Neural cell (in vitro differentiated cells): ENCODE results near the gene VWA1. TPM values are rescaled to one million over a fixed set of nuclear protein-coding genes. Genes with fewer than 3 reads are reported as not detected.

Experiments
- H2AFZ ChIP-seq: fragments of 200-600, 300-800 bp; sonication (generic), shearing (Covaris generic); 2 replicates; pipeline ENCODE4 v1.6.0; 2014; ENCODE audit warnings: low read depth, mild to moderate bottlenecking, antibody characterized with exemption, low read length, moderate library complexity
- H3F3A ChIP-seq: fragments of 200-600 bp; shearing (Covaris generic); 2 replicates; pipeline ENCODE4 v1.6.1; 2016; ENCODE audit warnings: mild to moderate bottlenecking, moderate library complexity, mixed read lengths, antibody characterized with exemption, low read length; ENCODE audit not compliant: insufficient read depth, poor library complexity, severe bottlenecking
- H3K27ac ChIP-seq: fragments of 200-600, 300-800 bp; sonication (generic), shearing (Covaris generic); 2 replicates; pipeline ENCODE4 v1.5.1; 2014; ENCODE audit warnings: mild to moderate bottlenecking, low read length, moderate library complexity
- H3K27me3 ChIP-seq: fragments of 300-800, 200-600 bp; sonication (generic), shearing (Covaris generic); 2 replicates; pipeline ENCODE4 v1.6.0; 2014; ENCODE audit warnings: mild to moderate bottlenecking, low read depth, low read length, moderate library complexity; ENCODE audit not compliant: insufficient read depth
- H3K36me3 ChIP-seq: fragments of 300-800, 200-600 bp; sonication (generic), shearing (Covaris generic); 2 replicates; pipeline ENCODE4 v1.5.1; 2014; ENCODE audit warnings: mild to moderate bottlenecking, antibody characterized with exemption, low read length, moderate library complexity; ENCODE audit not compliant: insufficient read depth
- H3K4me2 ChIP-seq: fragments of 300-800, 200-600 bp; sonication (generic), shearing (Covaris generic); 2 replicates; pipeline ENCODE4 v1.6.0; 2014; ENCODE audit warnings: mild to moderate bottlenecking, low read length
- H3K4me3 ChIP-seq: fragments of 300-800, 200-600 bp; sonication (generic), shearing (Covaris generic); 2 replicates; pipeline ENCODE4 v1.5.1; 2014; ENCODE audit warnings: mild to moderate bottlenecking, low read length, moderate library complexity
- H3K79me2 ChIP-seq: fragments of 200-600 bp; shearing (Covaris generic); replicated peaks from 2 replicates; pipeline ENCODE4 v1.6.0; 2014; ENCODE audit warnings: mild to moderate bottlenecking, low read length, moderate library complexity; ENCODE audit not compliant: insufficient read depth
- H3K9ac ChIP-seq: fragments of 300-800, 200-600 bp; sonication (generic), shearing (Covaris generic); 2 replicates; pipeline ENCODE4 v1.6.1; 2016; ENCODE audit warnings: mild to moderate bottlenecking, low read length, mixed read lengths
- H3K9me2 ChIP-seq: fragments of 200-600 bp; shearing (Covaris generic); 2 replicates; pipeline ENCODE4 v1.6.1; 2016; ENCODE audit warnings: mild to moderate bottlenecking, low read length, mixed read lengths; ENCODE audit not compliant: insufficient read depth
- H3K9me3 ChIP-seq: fragments of 200-600, 300-800 bp; sonication (generic), shearing (Covaris generic); 2 replicates; pipeline ENCODE4 v1.6.1; 2016; ENCODE audit warnings: mild to moderate bottlenecking, mixed run types, low read length, moderate library complexity, mixed read lengths
- H4K20me1 ChIP-seq: fragments of 200-600 bp; shearing (Covaris generic); 2 replicates; pipeline ENCODE4 v1.6.1; 2016; ENCODE audit warnings: mild to moderate bottlenecking, mixed run types; ENCODE audit not compliant: insufficient read depth
- EP300 ChIP-seq: fragments of 450-650 bp; conservative IDR thresholded peaks from 2 replicates; pipeline ENCODE4 v1.6.1; 2014; ENCODE audit warnings: antibody characterized with exemption, mild to moderate bottlenecking, moderate library complexity; ENCODE audit not compliant: poor library complexity, severe bottlenecking
- EZH2 ChIP-seq: fragments of 200-600, 300-800 bp; shearing (Covaris generic), sonication (generic); IDR thresholded peaks from 2 replicates; pipeline ENCODE4 v1.6.1; 2014; ENCODE audit warnings: antibody characterized with exemption, low read length, borderline replicate concordance, mild to moderate bottlenecking; ENCODE audit not compliant: insufficient read depth, poor library complexity, severe bottlenecking
- MXI1 ChIP-seq: fragments of 450-650 bp; conservative IDR thresholded peaks from 2 replicates; pipeline ENCODE4 v1.6.1; 2014; ENCODE audit warnings: antibody characterized with exemption, mild to moderate bottlenecking; ENCODE audit not compliant: poor library complexity, severe bottlenecking
- POLR2AphosphoS5 ChIP-seq: IDR thresholded peaks from 2 replicates; pipeline ENCODE4 v1.6.1; 2012
- RAD21 ChIP-seq: fragments of 450-650 bp; conservative IDR thresholded peaks from 2 replicates; pipeline ENCODE4 v1.6.1; 2014; ENCODE audit warnings: antibody characterized with exemption, mild to moderate bottlenecking, moderate library complexity
- SMC3 ChIP-seq: fragments of 450-650 bp; conservative IDR thresholded peaks from 2 replicates; pipeline ENCODE4 v1.6.1; 2014; ENCODE audit warnings: antibody characterized with exemption, mild to moderate bottlenecking, moderate library complexity; ENCODE audit not compliant: poor library complexity
- TAF1 ChIP-seq: IDR thresholded peaks from 2 replicates; pipeline ENCODE4 v1.6.1; 2012; ENCODE audit warnings: low read depth
- polyA plus RNA-seq: library from polyadenylated mRNA; depleted of rRNA; stranded (reverse); fragments of >200 nt; gene quantifications from 2 replicates; pipeline ENCODE4 v1.2.3, GENCODE V29; 2014
- TF ChIP-seq, protein P1 (sequence below): fragments of 450-650 bp; IDR thresholded peaks from 2 replicates; pipeline ENCODE4 v1.5.1; 2014; ENCODE audit warnings: antibody characterized with exemption, mild to moderate bottlenecking, moderate library complexity; ENCODE audit not compliant: poor library complexity, severe bottlenecking
- TF ChIP-seq, protein P2 (sequence below): IDR thresholded peaks from 2 replicates; pipeline ENCODE4 v1.6.1; 2012; ENCODE audit warnings: borderline replicate concordance

The VWA1 gene
- polyA plus RNA-seq, 1 donor from 2014 or later, result 0.88 TPM

DNA sequence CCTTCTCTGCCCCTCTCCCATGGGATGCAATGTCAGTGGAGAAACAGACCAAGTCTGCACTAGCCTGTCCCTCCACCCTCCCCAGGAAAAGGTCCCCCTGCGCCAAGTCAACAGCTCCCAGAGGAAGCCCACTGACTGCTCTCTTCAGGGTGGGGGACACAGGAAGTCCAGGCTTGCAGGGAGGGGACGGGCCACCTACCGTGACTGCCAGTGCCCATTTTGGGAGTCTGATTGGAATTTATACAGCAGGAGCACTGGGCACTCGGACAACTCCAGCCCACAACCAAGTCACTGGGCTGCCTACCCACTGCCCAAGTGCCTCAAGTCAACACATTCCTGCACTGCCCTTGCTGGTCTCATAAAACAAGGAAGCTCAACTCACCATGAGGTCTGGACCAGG lies 42.5 kb upstream of the VWA1 start:
- no peaks in the 10 kb centered on the region for H4K20me1 ChIP-seq
- no peak overlapping the region for H3K4me2 ChIP-seq
- no peak overlapping the region for H3K27ac ChIP-seq
- no peaks in the 10 kb centered on the region for H3K36me3 ChIP-seq
- H3K4me3 ChIP-seq, result no peak overlapping the region
- H2AFZ ChIP-seq, result no peak overlapping the region
- no peaks in the 10 kb centered on the region for H3K27me3 ChIP-seq
- no peaks in the 10 kb centered on the region for H3F3A ChIP-seq
- H3K9ac ChIP-seq, result no peak overlapping the region
- TF ChIP-seq POLR2AphosphoS5 (no peak), EP300 (no peak), TAF1 (no peak), EZH2 (no peak), SMC3 (no peak), MXI1 (no peak), RAD21 (no peak)
- TF ChIP-seq, protein P1, sequence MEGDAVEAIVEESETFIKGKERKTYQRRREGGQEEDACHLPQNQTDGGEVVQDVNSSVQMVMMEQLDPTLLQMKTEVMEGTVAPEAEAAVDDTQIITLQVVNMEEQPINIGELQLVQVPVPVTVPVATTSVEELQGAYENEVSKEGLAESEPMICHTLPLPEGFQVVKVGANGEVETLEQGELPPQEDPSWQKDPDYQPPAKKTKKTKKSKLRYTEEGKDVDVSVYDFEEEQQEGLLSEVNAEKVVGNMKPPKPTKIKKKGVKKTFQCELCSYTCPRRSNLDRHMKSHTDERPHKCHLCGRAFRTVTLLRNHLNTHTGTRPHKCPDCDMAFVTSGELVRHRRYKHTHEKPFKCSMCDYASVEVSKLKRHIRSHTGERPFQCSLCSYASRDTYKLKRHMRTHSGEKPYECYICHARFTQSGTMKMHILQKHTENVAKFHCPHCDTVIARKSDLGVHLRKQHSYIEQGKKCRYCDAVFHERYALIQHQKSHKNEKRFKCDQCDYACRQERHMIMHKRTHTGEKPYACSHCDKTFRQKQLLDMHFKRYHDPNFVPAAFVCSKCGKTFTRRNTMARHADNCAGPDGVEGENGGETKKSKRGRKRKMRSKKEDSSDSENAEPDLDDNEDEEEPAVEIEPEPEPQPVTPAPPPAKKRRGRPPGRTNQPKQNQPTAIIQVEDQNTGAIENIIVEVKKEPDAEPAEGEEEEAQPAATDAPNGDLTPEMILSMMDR, result no peak
- TF ChIP-seq, protein P2, sequence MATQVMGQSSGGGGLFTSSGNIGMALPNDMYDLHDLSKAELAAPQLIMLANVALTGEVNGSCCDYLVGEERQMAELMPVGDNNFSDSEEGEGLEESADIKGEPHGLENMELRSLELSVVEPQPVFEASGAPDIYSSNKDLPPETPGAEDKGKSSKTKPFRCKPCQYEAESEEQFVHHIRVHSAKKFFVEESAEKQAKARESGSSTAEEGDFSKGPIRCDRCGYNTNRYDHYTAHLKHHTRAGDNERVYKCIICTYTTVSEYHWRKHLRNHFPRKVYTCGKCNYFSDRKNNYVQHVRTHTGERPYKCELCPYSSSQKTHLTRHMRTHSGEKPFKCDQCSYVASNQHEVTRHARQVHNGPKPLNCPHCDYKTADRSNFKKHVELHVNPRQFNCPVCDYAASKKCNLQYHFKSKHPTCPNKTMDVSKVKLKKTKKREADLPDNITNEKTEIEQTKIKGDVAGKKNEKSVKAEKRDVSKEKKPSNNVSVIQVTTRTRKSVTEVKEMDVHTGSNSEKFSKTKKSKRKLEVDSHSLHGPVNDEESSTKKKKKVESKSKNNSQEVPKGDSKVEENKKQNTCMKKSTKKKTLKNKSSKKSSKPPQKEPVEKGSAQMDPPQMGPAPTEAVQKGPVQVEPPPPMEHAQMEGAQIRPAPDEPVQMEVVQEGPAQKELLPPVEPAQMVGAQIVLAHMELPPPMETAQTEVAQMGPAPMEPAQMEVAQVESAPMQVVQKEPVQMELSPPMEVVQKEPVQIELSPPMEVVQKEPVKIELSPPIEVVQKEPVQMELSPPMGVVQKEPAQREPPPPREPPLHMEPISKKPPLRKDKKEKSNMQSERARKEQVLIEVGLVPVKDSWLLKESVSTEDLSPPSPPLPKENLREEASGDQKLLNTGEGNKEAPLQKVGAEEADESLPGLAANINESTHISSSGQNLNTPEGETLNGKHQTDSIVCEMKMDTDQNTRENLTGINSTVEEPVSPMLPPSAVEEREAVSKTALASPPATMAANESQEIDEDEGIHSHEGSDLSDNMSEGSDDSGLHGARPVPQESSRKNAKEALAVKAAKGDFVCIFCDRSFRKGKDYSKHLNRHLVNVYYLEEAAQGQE, result no peak
- H3K9me2 ChIP-seq, result no peaks in the 10 kb centered on the region
- no peaks in the 10 kb centered on the region for H3K9me3 ChIP-seq
- H3K79me2 ChIP-seq, result peaks cover 15% of the 10 kb centered on the region

DNA sequence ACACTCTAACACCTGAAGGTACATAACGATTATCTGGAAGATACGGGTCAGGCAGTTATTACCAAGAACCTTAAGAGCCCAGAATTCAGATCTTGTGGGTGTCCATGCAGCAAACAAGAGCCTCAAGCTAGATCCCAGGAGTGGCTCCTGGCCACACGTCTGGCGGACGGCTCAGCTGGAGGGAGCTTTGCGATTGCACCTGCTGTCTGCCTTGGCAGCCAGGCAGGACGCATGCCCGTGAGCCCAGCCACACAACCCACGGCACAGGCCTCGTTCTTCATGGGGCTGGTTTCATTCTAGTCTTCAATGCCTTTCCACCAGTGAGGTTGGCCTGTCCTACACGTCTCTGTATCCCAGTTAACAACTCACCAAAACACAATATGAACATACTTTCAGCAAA lies 42.1 kb upstream of the VWA1 start:
- TF ChIP-seq MXI1 (no peak), TAF1 (no peak), EP300 (no peak)
- TF ChIP-seq, protein P1, result no peak
- no peaks in the 10 kb centered on the region for H4K20me1 ChIP-seq
- peaks cover 19% of the 10 kb centered on the region for H3K79me2 ChIP-seq
- H2AFZ ChIP-seq, result no peak overlapping the region
- H3K9me2 ChIP-seq, result no peaks in the 10 kb centered on the region
- H3K9me3 ChIP-seq, result no peaks in the 10 kb centered on the region
- H3K9ac ChIP-seq, result no peak overlapping the region
- H3K4me3 ChIP-seq, result no peak overlapping the region
- no peak overlapping the region for H3K4me2 ChIP-seq
- no peaks in the 10 kb centered on the region for H3K27me3 ChIP-seq
- no peaks in the 10 kb centered on the region for H3K36me3 ChIP-seq
- no peak overlapping the region for H3K27ac ChIP-seq
- no peaks in the 10 kb centered on the region for H3F3A ChIP-seq
